Measurements from ENCODE around the gene STEAP4.
"Not testable (repeated sequence)": the region's sequence is repeated elsewhere in the genome, so short reads cannot be mapped to it uniquely, and the experiment has no call there.

Gene STEAP4

DNA sequence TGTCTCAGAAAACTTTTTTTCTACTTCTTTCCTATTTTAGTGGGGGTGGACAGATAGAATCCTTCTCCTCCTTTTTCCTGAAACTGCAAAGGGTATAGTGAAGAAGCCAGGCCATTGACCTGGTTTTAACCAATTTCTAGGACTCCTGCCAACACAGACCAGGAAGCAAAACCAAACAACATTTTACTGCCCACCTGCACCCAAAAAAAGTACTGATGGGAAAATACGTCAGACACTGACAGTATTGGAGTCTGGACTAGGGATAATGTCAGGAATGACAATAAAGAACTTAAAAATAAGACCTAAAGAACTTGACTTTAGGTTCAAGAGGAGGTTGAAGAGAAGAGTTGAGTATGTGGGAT lies 5.0 kb upstream of the STEAP4 start:
- DNase-seq: no peak

DNA sequence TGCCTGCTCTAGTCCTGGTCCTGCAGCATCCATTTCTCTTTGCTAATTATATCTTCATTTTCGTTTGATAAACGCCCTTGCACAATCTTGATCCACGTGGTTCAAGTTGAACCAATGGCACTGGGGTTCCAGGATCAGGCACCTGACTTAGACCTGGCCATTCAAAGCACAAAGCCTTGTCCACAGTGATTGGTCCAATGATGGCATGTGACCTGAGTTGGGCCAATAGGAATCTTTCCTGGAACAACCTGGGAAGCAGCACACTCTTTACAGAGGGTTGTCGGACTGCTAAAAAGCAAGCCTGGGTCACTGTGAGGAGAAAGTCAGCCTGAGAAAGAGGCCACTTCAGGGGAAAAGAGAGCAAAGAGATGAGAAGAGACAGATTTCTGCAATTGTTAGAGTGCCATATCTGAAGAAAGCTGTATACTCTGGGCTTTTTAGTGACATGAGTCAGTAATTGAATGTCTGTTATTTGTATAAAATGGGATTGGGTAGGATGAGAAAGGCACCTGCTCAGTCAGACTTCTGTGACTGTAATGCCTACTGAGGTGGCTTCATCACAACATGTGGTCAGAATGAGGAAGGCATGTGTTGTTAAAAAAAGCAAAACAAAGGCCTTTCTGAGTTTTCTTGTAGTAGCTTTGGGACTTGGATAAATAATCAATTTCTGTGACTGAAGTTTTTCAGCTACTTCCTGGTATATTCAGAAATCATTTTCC lies 4.4 kb upstream of the STEAP4 start:
- no peak for DNase-seq

GRCh38 chr7:88309819-88310218 lies 3.1 kb upstream of the STEAP4 start:
- no peak for DNase-seq

DNA sequence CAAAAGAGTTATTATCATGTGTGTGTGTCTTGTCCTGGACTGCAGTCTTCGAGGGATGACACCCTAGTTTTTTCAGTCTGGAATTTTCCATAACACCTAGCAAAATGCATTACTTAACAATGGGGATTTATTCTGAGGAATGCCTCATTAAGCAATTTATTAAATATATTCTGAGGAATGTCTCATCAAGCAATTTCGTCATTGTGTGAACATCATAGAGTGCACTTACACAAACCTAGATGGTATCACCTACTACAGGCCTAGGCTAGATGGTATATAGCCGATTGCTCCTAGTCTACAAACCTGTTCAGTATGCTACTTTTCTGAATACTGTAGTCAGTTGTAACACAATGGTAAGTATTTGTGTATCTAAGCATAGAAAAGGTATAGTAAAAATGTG lies 1.1 kb upstream of the STEAP4 start:
- DNase-seq: no peak

DNA sequence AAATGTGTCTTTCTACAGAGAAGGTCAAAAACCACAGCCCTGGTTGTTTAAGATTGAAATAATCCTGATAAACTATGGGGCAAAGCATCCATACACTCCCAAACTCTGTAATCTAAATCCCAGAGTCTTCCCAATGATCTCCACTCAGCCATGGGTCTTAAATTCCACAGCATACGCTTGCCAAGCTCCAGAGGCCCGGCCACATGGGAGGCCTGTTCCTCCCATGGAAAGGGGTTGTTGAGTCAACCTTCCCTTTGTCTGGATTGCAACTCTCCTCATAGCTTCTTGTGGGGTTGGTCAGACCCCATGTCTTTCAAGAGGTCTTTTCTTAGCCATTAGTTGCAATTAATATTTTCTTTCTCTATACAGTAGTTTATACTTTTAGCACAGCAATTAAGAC lies 718 bp upstream of the STEAP4 start:
- DNase-seq: no peak

- DNase-seq: no peak
Measured at GRCh38 chr7:88305044-88305443, 1.6 kb downstream of the STEAP4 start.

GRCh38 chr7:88302486-88302885 lies 4.2 kb downstream of the STEAP4 start:
- DNase-seq: no peak

DNA sequence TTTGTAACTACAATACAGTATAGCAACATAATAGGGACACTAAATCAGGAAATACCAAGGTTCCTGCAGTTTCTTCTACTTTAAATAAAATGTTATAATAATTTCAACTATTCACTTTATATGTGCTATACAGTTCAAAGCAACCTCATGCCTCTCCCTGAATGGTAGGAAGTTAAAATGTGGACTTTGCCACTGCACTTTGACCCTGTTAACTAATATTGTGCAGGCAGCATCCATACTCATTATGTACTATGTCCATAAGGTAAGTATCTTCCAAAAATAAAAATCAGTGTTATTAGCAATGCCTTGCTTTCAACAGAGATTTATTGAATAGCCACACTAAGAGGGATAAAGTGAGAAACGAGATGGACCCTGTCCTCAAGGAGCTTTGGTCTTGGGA lies 4.8 kb downstream of the STEAP4 start:
- DNase-seq: no peak

- DNase-seq: no peak
Measured at GRCh38 chr7:88300401-88300945, 6.2 kb downstream of the STEAP4 start.

GRCh38 chr7:88299126-88299525 lies 7.6 kb downstream of the STEAP4 start:
- DNase-seq: no peak

DNA sequence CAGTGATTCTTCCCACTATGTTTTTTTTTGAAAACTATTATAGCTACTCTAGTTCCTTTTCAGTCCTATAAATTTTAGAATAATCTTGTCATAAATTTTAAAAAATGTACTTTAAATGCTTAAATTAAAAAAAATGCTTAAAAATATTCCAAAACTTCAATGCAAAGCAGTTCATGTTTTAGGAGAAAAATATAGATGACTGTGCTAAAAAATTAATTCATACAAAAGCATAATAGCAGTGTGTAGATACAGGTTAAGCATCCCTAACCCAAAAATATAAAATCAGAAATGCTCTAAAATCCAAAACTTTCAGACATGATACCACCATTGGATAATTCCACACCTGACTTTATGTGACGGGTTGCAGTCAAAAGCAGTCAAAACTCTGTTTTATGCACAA lies 12.8 kb downstream of the STEAP4 start:
- DNase-seq: no peak

GRCh38 chr7:88291398-88292173 lies 15.1 kb downstream of the STEAP4 start:
- DNase-seq: no peak

DNA sequence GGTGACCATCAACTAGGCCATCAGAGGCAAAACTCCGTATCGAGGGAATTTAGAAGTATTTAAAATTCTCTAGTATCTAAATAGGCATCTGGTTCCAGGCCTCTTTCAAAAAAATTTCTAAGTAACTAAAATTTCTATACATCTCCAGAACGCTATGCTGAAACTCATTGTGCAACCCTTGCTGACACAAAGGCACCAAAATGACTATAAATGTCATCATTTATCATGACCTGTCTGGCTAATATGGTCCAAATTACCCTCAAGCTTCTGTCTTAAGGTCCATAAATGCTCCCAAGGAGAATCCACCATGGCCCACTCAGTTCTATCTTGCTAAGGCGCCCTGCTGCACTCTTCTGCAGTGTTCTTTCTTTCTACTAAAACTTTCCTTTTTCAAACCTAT lies 16.2 kb downstream of the STEAP4 start:
- DNase-seq: no peak

GRCh38 chr7:88289564-88290025 lies 17.1 kb downstream of the STEAP4 start:
- DNase-seq: no peak

DNA sequence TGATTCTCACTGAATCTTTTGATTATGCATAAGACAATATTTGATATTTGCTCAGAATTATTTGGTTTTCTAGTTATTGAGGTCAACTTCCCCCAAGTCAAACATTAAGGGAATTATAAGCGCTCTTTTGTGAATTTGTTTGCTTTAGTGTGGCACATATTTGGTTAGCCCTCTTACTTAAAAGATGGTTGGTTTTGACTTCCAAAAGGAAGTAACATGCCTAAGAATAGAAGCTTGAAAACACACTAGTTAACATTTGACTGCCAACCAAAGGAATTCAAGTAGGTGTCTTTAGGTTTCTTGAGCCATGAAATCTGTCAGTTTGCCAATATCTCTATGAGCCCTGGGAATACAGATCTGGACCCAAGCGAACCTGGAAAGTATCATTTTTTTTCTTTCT lies 24.9 kb downstream of the STEAP4 start:
- no peak for DNase-seq

DNA sequence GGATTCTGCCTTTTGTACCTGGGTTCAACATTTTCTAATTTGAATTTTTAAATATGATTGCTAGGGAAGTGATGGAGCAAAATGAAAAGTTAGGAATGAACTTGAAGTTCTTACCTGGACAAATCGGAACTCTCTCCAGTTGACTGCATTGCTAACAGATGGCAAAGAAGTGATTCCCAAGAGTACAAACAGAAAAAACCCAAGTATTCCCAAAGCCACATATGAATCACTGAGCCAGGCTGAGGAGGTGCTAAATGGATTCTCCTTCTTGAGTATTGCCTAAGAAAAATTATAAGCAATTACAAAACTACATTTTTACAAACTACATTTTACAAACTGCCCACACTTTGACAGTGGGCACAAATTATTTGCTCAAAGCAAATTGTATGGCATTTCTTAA lies 25.9 kb downstream of the STEAP4 start:
- no peak for DNase-seq

GRCh38 chr7:88279323-88279722 lies 27.4 kb downstream of the STEAP4 start:
- no peak for DNase-seq

- DNase-seq: no peak
Measured at GRCh38 chr7:88278881-88279280, 27.8 kb downstream of the STEAP4 start.

- DNase-seq: no peak
Measured at GRCh38 chr7:88276605-88277153, 30.0 kb downstream of the STEAP4 start.

- DNase-seq: not testable (repeated sequence)
Measured at GRCh38 chr7:88274856-88275255, 31.8 kb downstream of the STEAP4 start.

GRCh38 chr7:88269586-88269985 lies 37.1 kb downstream of the STEAP4 start:
- no peak for DNase-seq

- DNase-seq: no peak
Measured at GRCh38 chr7:88268858-88269257, 37.8 kb downstream of the STEAP4 start.

DNA sequence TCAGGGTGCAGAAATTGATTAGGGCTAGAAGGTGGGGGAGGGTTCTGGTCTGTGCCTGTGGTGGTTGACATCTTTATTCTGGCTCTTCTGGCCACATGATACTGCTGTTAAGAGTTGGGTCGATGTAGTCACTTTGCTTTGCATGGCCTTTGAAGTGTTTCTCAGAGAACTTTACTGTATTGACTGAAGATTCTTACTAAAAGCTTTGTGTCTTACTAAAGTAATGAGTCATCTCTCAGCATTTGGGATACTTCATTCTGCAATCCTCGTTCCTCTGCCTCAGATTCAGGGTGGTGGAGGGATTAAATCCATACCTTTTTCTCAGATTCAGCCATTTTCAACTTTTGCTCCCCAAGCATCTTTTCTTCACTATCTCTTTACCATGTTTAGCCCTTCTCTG lies 38.6 kb downstream of the STEAP4 start:
- DNase-seq: no peak

DNA sequence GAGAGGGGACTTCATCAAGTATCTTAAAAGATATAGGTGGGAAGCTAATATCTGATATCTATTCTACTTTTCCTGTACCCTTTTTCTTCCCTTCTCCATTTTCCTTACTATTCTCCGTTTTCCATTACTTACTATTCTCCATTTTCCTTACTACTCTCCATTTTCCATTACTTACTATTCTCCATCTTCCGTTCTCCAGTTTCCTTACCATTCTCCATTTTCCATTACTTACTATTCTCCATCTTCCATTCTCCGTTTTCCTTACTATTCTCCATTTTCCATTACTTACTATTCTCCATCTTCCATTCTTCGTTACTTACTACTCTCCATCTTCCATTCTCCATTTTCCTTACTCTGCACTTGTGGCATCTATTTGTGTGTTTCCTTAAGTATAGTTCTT lies 39.3 kb downstream of the STEAP4 start:
- DNase-seq: no peak

Measured in left hindlimb (tissue), 1 donor.